Measurements from ENCODE around the gene CXCL13. TPM values are rescaled to one million over a fixed set of nuclear protein-coding genes. Genes with fewer than 3 reads are reported as not detected.

The CXCL13 gene
- total and polyA plus RNA-seq, 2 of the 13 experiments (the other 11 are each of a cell fraction or from before 2014, with no cell fraction given) = not detected

DNA sequence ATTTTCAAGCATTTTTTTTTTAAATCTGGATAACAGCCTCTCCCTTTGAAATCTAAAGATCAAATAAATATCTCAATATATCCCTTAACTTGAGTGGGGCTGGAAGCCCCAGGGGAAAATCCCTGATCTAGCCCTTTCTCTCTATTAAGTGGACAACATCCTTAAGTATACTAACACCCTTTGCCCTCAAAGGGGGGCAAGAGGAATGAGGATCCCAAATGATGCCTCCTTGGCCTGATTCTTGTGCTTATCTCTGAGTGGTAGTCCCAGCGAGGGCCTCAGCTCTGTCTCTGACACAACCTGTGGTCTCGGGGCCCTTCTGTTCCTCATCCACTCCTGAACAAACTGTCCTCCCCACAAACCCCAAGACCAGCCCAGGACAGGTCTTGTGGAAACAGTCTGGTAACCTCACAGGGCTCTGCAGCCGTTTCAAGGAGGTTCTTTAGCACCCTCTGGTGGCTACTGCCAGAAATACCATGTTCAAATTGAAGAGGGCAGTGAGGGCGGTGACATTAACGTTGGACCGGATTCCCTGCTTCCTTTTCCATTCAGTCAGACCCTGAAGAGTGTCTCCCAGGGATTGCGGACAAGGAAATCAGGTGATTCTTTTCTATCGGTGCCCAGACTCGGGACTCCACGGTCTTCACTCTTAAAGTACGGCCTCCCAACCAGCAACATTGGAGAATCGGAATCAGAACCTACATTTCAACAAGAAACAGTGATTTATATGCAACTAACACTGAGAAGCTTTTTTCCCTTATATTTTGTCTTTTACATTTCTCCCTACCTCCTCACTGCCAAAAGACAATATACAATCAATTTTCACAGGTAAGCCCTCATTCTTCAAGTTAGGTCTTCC is 13.0 kb downstream of the CXCL13 start:
- Histone ChIP-seq H3K9me3 (ENCODE audit: low read length) (no peaks in the 10 kb centered on the region), H2AFZ (ENCODE audit: low read length) (no peak overlapping the region), H3K4me3 (replicated peaks in 1 of 3; ENCODE audit: insufficient read depth in 1 of 3, low read depth in 2 of 3, low read length in 3 of 3) (no peak overlapping the region), H3K36me3 (replicated peaks in 1 of 2; ENCODE audit: control insufficient read depth in 1 of 2, insufficient read depth in 2 of 2, low read length in 2 of 2) (no peaks in the 10 kb centered on the region), H3K9ac (ENCODE audit: insufficient read depth, low read depth, low read length) (no peak overlapping the region), H3K27ac (ENCODE audit: extremely low read length, insufficient read depth, low read length) (no peak overlapping the region), H3K27me3 (ENCODE audit: control insufficient read depth in 1 of 2, insufficient read depth in 2 of 2, low read length in 2 of 2) (peaks cover 0 to 3% of the 10 kb centered on the region in 2 experiments; a peak in 1 of 5 replicates), H3K4me1 (ENCODE audit: insufficient read depth, low read length) (no peaks in the 10 kb centered on the region), H3K4me2 (ENCODE audit: low read depth, low read length) (no peak overlapping the region), H3K79me2 (ENCODE audit: insufficient read depth, low read length) (no peaks in the 10 kb centered on the region), H4K20me1 (ENCODE audit: insufficient read depth, low read length) (no peaks in the 10 kb centered on the region)
- ATAC-seq (peak; percentile 97), DNase-seq (ENCODE audit: low spot score) (peak; percentile 40), FAIRE-seq (peak; percentile 97)
- ChIA-PET POLR2A (no interaction called here), CTCF (ENCODE audit: low intra/inter-chr PET ratio, low total read pairs) (no interaction called here)
- 15% methylated on average over 12 of the region's 12 CpGs for WGBS (ENCODE audit: low lambda C conversion rate)
- in situ Hi-C loops (cut with HindIII; ENCODE audit: extremely low pct_ligation_motif_present, low pct_unique_long_range_greater_than_20kb) (loop anchor here (5.0 kb wide), 1 partner anchor 79 kb away; no protein-coding TSS in a partner anchor), intact Hi-C loops (cut with micrococcal nuclease; ENCODE audit: unreplicated experiment) (loop anchor here (2.0 to 5.0 kb wide), 2 partner anchors 80 to 231 kb away; no protein-coding TSS in a partner anchor)
- peak; percentile 63 for TF ChIP-seq STAG1 (CRISPR knock-in tag; IDR thresholded peaks at IDR 0.05)
- TF ChIP-seq RAD21 (CRISPR knock-in tag; IDR thresholded peaks at IDR 0.05) = 0 out of 2 replicates have a peak, but pooled peaks have one; percentile 27
- peak; percentile 77 for TF ChIP-seq XRCC5 (optimal IDR thresholded peaks at IDR 0.05; ENCODE audit: low read length)
- peak; percentile 54; the same call in 1 of the 2 replicates for TF ChIP-seq SMC3 (IDR thresholded peaks at IDR 0.05; ENCODE audit: low read length)
- no peak for TF ChIP-seq NKX3-1 (CRISPR knock-in tag; IDR thresholded peaks at IDR 0.05)
- peak; percentile 86 for TF ChIP-seq CTCF (CRISPR knock-in tag; IDR thresholded peaks at IDR 0.05)
- TF ChIP-seq TEAD3 (CRISPR knock-in tag; optimal IDR thresholded peaks at IDR 0.05; ENCODE audit: borderline replicate concordance) = peak; percentile 60
- 0 out of 2 replicates have a peak, but pooled peaks have one; percentile 19 for TF ChIP-seq KDM2A (CRISPR knock-in tag; IDR thresholded peaks at IDR 0.05; ENCODE audit: borderline replicate concordance, low read depth)
- 0 out of 2 replicates have a peak, but pooled peaks have one; percentile 28 for TF ChIP-seq ZNF331 (CRISPR knock-in tag; IDR thresholded peaks at IDR 0.05)
- TF ChIP-seq HNRNPK (IDR thresholded peaks at IDR 0.05; ENCODE audit: low read depth, low read length, poor library complexity, severe bottlenecking) = no peak
- no TSS peak for BruUV-seq (replicated peaks)
